ELR (cell line): ENCODE data around the gene MPP7.
A peak's percentile ranks its signal among the peaks of the same experiment; 100 is the strongest.

Source experiments
- DNase-seq: peaks from one replicate; pipeline ENCODE4 v3.0.0-alpha.2; 2015; ENCODE audit warnings: low read depth

The MPP7 gene

GRCh38 chr10:28266449-28267224 is 36.2 kb downstream of the MPP7 start:
- no peak for DNase-seq

- DNase-seq: no peak
These were observed 39.6 kb downstream of the MPP7 start for GRCh38 chr10:28263136-28263857.

- DNase-seq: peak; percentile 14
These were observed 46.1 kb downstream of the MPP7 start for GRCh38 chr10:28256776-28257175.

GRCh38 chr10:28254290-28254985 is 48.4 kb downstream of the MPP7 start:
- peak; percentile 54 for DNase-seq

- no peak for DNase-seq
These were observed 49.6 kb downstream of the MPP7 start for GRCh38 chr10:28253169-28253785.
